Nephron (organoid): ENCODE results near the gene PARK7.

Experiments used
- H3K27ac Mint-ChIP-seq, 3 experiments: 2 replicates each; pipeline ENCODE4 v1.8.0; 2020; ENCODE audit warnings: mixed read lengths in 3 of 3, mild to moderate bottlenecking in 2 of 3, moderate library complexity in 1 of 3
- H3K27me3 Mint-ChIP-seq: 2 replicates; pipeline ENCODE4 v1.8.0; 2021; ENCODE audit warnings: low read depth, mild to moderate bottlenecking, moderate library complexity, mixed read lengths
- H3K36me3 Mint-ChIP-seq: 2 replicates; pipeline ENCODE4 v1.8.0; 2020; ENCODE audit warnings: low read depth, mixed read lengths
- H3K4me1 Mint-ChIP-seq: 2 replicates; pipeline ENCODE4 v1.8.0; 2020; ENCODE audit warnings: mixed read lengths
- H3K4me3 Mint-ChIP-seq, 3 experiments: 2 replicates each; pipeline ENCODE4 v1.8.0; 2020; ENCODE audit warnings: mild to moderate bottlenecking in 3 of 3, mixed read lengths in 3 of 3, moderate library complexity in 2 of 3
- H3K9me3 Mint-ChIP-seq: 2 replicates; pipeline ENCODE4 v1.8.0; 2020; ENCODE audit warnings: mixed read lengths
- CTCF ChIP-seq, 3 experiments: fragments of 200-600 bp; sonication (generic); IDR thresholded peaks; one replicate each; pipeline ENCODE4 v1.5.0; 2021; ENCODE audit warnings: antibody characterized with exemption in 3 of 3; ENCODE audit not compliant: unreplicated experiment in 3 of 3

Gene PARK7

DNA sequence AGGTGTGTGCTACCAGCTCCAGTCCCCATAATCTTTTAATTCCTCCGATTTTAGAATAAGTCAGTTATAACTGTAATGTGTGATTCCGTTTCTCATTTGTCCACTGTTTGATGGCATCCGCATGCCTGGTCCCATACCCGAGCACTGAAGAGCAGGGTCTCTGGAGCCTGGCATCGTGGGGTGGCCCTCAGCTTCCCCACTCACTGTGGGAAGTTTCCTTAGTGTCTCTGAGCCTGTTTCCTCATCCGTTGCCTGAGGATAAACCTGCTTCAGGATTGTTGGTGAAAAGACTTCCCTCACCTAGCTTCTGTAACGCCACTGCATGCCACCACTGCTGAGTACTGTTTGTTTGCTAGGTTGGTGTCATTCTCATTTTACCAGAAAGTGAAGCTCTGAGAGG, 19.5 kb downstream of the PARK7 start:
- no peaks in the 10 kb centered on the region for H3K9me3 Mint-ChIP-seq
- no peaks in the 10 kb centered on the region for H3K4me1 Mint-ChIP-seq
- H3K36me3 Mint-ChIP-seq: peaks cover 67% of the 10 kb centered on the region
- H3K4me3 Mint-ChIP-seq: no peak overlapping the region
- TF ChIP-seq CTCF (IDR thresholded peaks at IDR 0.05; ENCODE audit: unreplicated experiment in 3 of 3): no peak
- H3K27ac Mint-ChIP-seq: no peak overlapping the region
- H3K27me3 Mint-ChIP-seq: no peaks in the 10 kb centered on the region

DNA sequence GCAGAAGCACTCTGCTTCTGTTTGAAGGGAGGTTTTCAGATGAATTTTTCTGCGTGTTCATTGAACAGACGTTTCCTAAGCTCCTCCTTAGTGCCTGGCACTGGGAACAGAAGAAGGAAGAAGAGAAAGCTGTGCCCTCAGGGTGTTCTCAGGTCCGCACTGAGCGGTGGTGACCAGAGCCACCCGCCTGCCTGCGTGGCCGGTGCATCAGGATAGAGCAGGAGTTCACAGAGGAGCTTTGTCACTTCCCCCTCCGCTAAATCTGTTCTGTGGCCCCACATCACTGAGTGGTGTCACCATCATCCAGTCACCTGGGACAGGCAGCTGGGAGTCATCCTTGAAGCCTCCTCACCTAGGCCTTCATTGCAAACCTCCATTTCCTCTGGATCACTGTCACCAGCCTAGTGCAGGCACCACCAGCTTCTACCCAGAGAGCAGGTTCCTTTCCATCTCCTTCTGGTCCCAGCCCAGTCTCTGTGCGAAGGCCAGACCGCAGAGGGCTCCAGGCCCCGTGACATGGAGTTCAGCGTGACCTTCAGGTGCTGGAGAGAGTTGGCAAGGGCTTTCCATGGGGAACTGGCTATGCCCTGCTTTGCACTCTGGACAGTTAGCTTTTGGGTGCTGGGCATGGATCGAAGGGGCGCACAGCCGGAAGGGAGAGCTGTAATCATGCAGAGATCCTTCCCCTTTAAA, 21.7 kb downstream of the PARK7 start:
- Mint-ChIP-seq H3K27me3 (no peaks in the 10 kb centered on the region), H3K9me3 (no peaks in the 10 kb centered on the region), H3K27ac (no peak overlapping the region), H3K36me3 (peaks cover 71% of the 10 kb centered on the region), H3K4me3 (no peak overlapping the region), H3K4me1 (no peaks in the 10 kb centered on the region)
- TF ChIP-seq CTCF (IDR thresholded peaks at IDR 0.05; ENCODE audit: unreplicated experiment in 3 of 3): no peak

DNA sequence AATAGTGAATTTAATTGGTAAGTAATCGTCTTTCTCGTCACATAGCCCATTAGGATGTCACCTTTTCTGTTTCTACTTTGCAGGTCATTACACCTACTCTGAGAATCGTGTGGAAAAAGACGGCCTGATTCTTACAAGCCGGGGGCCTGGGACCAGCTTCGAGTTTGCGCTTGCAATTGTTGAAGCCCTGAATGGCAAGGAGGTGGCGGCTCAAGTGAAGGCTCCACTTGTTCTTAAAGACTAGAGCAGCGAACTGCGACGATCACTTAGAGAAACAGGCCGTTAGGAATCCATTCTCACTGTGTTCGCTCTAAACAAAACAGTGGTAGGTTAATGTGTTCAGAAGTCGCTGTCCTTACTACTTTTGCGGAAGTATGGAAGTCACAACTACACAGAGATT, 23.3 kb downstream of the PARK7 start:
- H3K27me3 Mint-ChIP-seq: no peaks in the 10 kb centered on the region
- no peaks in the 10 kb centered on the region for H3K9me3 Mint-ChIP-seq
- peaks cover 59% of the 10 kb centered on the region for H3K36me3 Mint-ChIP-seq
- no peaks in the 10 kb centered on the region for H3K4me1 Mint-ChIP-seq
- H3K27ac Mint-ChIP-seq: no peak overlapping the region
- no peak for TF ChIP-seq CTCF (IDR thresholded peaks at IDR 0.05; ENCODE audit: unreplicated experiment in 3 of 3)
- H3K4me3 Mint-ChIP-seq: no peak overlapping the region

DNA sequence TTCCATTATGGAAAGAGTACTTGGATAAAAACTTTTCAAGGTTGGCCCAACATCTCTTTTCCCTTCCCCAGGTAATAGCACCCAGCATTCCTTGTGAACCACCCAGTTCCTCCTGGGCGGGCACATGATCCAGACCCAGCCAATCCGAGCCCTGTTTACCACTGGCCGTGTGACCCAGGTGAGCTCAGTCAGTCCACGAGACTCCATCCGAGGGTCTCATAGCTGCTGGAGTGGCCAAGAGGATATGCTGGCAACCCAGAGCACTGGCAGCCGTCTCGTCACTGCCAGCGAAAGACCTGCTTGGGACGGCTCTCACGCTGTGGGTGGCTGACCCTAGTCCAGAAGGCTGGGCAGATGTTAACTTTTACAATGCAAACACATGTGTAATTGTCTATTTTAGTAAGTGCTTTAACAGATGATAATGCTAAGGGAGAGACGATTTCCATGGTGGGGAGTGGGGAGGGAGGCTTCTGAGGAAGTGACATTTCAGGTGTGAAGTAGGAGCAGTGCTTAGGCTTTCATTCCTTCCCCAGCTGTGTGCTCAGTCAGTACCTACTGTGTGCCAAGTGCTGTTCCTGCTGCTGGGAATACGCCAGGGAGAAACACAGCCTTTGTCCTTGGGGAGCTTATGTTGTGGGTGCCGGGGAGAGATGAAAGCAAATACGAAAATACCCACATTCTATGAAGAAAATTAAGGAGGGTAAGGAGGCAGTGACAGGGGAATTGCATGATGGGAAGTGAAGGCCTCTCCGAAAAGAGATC, 24.5 kb downstream of the PARK7 start:
- Mint-ChIP-seq H3K4me3 (no peak overlapping the region), H3K4me1 (no peaks in the 10 kb centered on the region), H3K27me3 (no peaks in the 10 kb centered on the region), H3K9me3 (no peaks in the 10 kb centered on the region), H3K36me3 (peaks cover 58% of the 10 kb centered on the region), H3K27ac (no peak overlapping the region)
- no peak for TF ChIP-seq CTCF (IDR thresholded peaks at IDR 0.05; ENCODE audit: unreplicated experiment in 3 of 3)

DNA sequence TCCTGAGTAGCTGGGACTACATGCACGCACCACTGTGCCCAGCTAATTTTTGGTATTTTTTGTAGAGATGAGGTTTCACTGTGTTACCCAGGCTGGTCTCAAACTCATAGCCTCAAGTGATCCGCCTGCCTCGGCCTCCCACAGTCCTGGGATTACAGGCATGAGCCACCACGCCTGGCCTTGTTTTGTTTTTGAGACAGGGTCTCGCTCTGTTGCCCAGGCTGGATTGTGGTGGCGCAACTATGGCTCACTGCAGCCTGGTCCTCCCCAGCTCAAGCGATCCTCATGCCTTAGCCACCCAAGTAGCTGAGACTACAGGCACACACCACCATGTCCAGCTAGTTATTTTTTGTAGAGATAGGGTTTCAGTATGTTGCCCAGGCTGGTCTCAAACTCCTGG, 26.0 kb downstream of the PARK7 start:
- Mint-ChIP-seq H3K9me3 (no peaks in the 10 kb centered on the region), H3K4me3 (no peak overlapping the region), H3K27me3 (no peaks in the 10 kb centered on the region), H3K4me1 (no peaks in the 10 kb centered on the region), H3K36me3 (peaks cover 53% of the 10 kb centered on the region), H3K27ac (no peak overlapping the region)
- TF ChIP-seq CTCF (IDR thresholded peaks at IDR 0.05; ENCODE audit: unreplicated experiment in 3 of 3): no peak

DNA sequence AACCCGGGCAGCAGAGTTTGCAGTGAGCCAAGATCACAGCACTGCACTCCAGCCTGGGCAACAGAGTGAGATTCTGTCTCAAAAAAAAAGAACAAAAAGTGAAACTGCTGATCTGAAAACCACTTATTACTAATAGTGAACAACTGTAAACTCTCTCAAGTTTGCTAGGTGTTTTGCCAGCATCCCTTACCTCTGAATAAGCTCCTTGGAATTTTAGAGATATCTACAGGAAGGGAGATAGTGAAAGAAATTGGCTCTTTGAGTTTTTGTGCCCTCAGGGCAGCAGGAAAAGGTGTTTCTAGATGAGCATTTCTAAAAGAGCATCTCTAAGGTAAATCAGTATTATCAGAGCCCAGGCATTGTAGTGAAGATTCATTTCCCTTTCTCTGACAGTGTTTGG, 27.1 kb downstream of the PARK7 start:
- no peak for TF ChIP-seq CTCF (IDR thresholded peaks at IDR 0.05; ENCODE audit: unreplicated experiment in 3 of 3)
- peaks cover 52% of the 10 kb centered on the region for H3K36me3 Mint-ChIP-seq
- H3K4me1 Mint-ChIP-seq: no peaks in the 10 kb centered on the region
- no peak overlapping the region for H3K4me3 Mint-ChIP-seq
- H3K9me3 Mint-ChIP-seq: no peaks in the 10 kb centered on the region
- H3K27ac Mint-ChIP-seq: no peak overlapping the region
- H3K27me3 Mint-ChIP-seq: no peaks in the 10 kb centered on the region
